HepG2 (cell line): ENCODE measurements around the gene ZNF513. TPM values are rescaled to one million over a fixed set of nuclear protein-coding genes. Genes with fewer than 3 reads are reported as not detected.

Experiments used
- EHMT2 ChIP-seq: fragments of 200-600 bp; sonication (generic); IDR thresholded peaks from 2 replicates; pipeline ENCODE4 v1.7.0; 2017; ENCODE audit warnings: antibody characterized with exemption, low read depth, low read length, borderline replicate concordance
- GABPA ChIP-seq, 2 experiments: IDR thresholded peaks; 2 replicates each; pipeline ENCODE4 v1.6.1; 2011 to 2016; ENCODE audit warnings: low read depth in 2 of 2, low read length in 1 of 2, missing biosample characterization in 1 of 2, missing genetic modification characterization in 1 of 2
- HNRNPK ChIP-seq: fragments of 200-400 bp; formaldehyde crosslinking; IDR thresholded peaks from 2 replicates; pipeline ENCODE4 v1.6.1; 2018; ENCODE audit warnings: low read length, low read depth, moderate library complexity, mild to moderate bottlenecking; ENCODE audit not compliant: poor library complexity, severe bottlenecking
- PAWR ChIP-seq: sonication (generic); formaldehyde crosslinking; IDR thresholded peaks from 2 replicates; pipeline ENCODE4 v1.4.0; 2020; ENCODE audit warnings: missing genetic modification reagents, mild to moderate bottlenecking, borderline replicate concordance
- PCBP1 ChIP-seq: fragments of 200-400 bp; formaldehyde crosslinking; IDR thresholded peaks from 2 replicates; pipeline ENCODE4 v1.6.1; 2017; ENCODE audit warnings: mild to moderate bottlenecking, low read depth, low read length, borderline replicate concordance
- PRMT3 ChIP-seq: sonication (generic); formaldehyde crosslinking; IDR thresholded peaks from 2 replicates; pipeline ENCODE4 v1.8.1; 2022; ENCODE audit warnings: low read depth, mild to moderate bottlenecking, moderate library complexity, missing genetic modification reagents, borderline replicate concordance
- PTBP1 ChIP-seq: fragments of 200-400 bp; formaldehyde crosslinking; IDR thresholded peaks from 2 replicates; pipeline ENCODE4 v1.6.1; 2018; ENCODE audit warnings: low read length, low read depth; ENCODE audit not compliant: poor library complexity, severe bottlenecking
- RARA ChIP-seq: IDR thresholded peaks from 2 replicates; pipeline ENCODE4 v1.6.1; 2016; ENCODE audit warnings: missing genetic modification reagents, missing compliant biosample characterization
- SALL1 ChIP-seq: sonication (generic); formaldehyde crosslinking; IDR thresholded peaks from 2 replicates; pipeline ENCODE4 v1.8.0; 2022; ENCODE audit warnings: mild to moderate bottlenecking, missing genetic modification reagents
- TBX2 ChIP-seq: sonication (generic); formaldehyde crosslinking; IDR thresholded peaks from 2 replicates; pipeline ENCODE4 v1.5.0; 2020; ENCODE audit warnings: missing genetic modification reagents, mild to moderate bottlenecking, borderline replicate concordance
- ZNF737 ChIP-seq: sonication (generic); formaldehyde crosslinking; IDR thresholded peaks from 2 replicates; pipeline ENCODE4 v1.5.0; 2020; ENCODE audit warnings: missing genetic modification reagents, mild to moderate bottlenecking, borderline replicate concordance
- ZNF850 ChIP-seq: sonication (generic); formaldehyde crosslinking; conservative IDR thresholded peaks from 2 replicates; pipeline ENCODE4 v1.9.0; 2021; ENCODE audit warnings: mild to moderate bottlenecking, missing genetic modification reagents
- polyA plus RNA-seq, 8 experiments: library from polyadenylated mRNA; depleted of rRNA in 3 of 8; stranded (reverse) in 7 of 8; unstranded in 1 of 8; fragments of >200 nt; fragmentation: Illumina TruSeq in 4 of 8; extraction: Trizol in 4 of 8; gene quantifications; 2 replicates each; pipeline versions ENCODE4 v1.2.1 to v1.2.3, GENCODE V29; 2011 to 2016; ENCODE audit warnings: low read depth in 4 of 8, missing spikeins in 1 of 8, mixed read lengths in 1 of 8; ENCODE audit not compliant: insufficient read depth in 1 of 8
- total RNA-seq, 5 experiments: library from RNA; depleted of rRNA; stranded (reverse); fragments of >200 nt; fragmentation: Illumina TruSeq; extraction: Trizol; gene quantifications; 2 replicates each; pipeline ENCODE4 v1.2.3, GENCODE V29; 2016; ENCODE audit warnings: low read depth in 1 of 5
- TF ChIP-seq, protein P1 (sequence below): sonication (generic); formaldehyde crosslinking; IDR thresholded peaks from 2 replicates; pipeline ENCODE4 v1.4.0; 2020; ENCODE audit warnings: missing genetic modification reagents
- TF ChIP-seq, protein P2 (sequence below): sonication (generic); formaldehyde crosslinking; IDR thresholded peaks from 2 replicates; pipeline ENCODE4 v1.5.0; 2020; ENCODE audit warnings: missing genetic modification reagents
- TF ChIP-seq, protein P3 (sequence below): IDR thresholded peaks from 2 replicates; pipeline ENCODE4 v1.6.1; 2012; ENCODE audit warnings: inconsistent platforms
- TF ChIP-seq, protein P4 (sequence below): sonication (generic); formaldehyde crosslinking; IDR thresholded peaks from 2 replicates; pipeline ENCODE4 v1.5.0; 2020; ENCODE audit warnings: missing genetic modification reagents, mild to moderate bottlenecking, borderline replicate concordance
- TF ChIP-seq, protein P5 (sequence below): IDR thresholded peaks from 2 replicates; pipeline ENCODE4 v1.6.1; 2012; ENCODE audit warnings: low read length, improper control_type of control experiment
- TF ChIP-seq, protein P6 (sequence below): sonication (generic); formaldehyde crosslinking; IDR thresholded peaks from 2 replicates; pipeline ENCODE4 v1.4.0; 2020; ENCODE audit warnings: mild to moderate bottlenecking, missing genetic modification reagents

Gene ZNF513
- total and polyA plus RNA-seq, 2 of the 13 experiments (the other 11 are each of a cell fraction or from before 2014, with no cell fraction given) = 4.9 to 6.3 TPM

DNA sequence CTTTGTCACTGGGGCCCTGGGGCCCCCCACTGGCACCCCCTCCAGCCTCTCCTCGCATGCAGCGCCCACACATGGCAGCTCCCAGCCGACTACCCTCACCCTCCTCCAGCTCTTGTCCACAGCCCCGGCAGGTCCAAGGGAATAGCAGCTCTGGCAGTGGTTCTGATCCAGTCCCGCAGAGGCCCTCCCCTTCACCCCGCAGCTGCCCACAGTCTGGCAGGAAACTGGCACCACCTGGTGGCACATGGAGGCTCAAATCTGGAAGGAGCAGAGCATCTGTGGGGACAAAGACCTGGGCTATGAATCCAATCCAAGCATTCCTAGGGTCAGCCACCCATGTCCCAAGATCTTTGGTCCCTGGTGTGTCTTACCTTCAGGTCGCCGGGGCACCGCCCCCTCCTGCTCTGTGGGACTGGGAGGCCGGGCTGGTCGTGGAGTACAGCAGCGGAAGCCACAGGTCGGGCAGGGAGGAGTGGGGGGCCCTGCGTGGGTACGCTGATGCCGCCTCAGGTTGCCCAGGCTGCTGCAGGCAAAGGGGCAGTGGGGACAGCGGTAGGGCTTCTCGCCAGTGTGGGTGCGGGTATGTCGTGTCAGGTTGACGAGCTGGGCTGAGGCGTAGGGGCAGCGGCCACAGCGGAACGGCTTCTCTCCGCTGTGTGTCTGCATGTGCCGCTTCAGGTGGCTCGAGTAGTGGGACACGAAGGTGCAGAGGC lies 2.3 kb downstream of the ZNF513 start (continued):
- 0 out of 2 replicates have a peak, but pooled peaks have one; percentile 25 for TF ChIP-seq PCBP1
- TF ChIP-seq, protein P1, sequence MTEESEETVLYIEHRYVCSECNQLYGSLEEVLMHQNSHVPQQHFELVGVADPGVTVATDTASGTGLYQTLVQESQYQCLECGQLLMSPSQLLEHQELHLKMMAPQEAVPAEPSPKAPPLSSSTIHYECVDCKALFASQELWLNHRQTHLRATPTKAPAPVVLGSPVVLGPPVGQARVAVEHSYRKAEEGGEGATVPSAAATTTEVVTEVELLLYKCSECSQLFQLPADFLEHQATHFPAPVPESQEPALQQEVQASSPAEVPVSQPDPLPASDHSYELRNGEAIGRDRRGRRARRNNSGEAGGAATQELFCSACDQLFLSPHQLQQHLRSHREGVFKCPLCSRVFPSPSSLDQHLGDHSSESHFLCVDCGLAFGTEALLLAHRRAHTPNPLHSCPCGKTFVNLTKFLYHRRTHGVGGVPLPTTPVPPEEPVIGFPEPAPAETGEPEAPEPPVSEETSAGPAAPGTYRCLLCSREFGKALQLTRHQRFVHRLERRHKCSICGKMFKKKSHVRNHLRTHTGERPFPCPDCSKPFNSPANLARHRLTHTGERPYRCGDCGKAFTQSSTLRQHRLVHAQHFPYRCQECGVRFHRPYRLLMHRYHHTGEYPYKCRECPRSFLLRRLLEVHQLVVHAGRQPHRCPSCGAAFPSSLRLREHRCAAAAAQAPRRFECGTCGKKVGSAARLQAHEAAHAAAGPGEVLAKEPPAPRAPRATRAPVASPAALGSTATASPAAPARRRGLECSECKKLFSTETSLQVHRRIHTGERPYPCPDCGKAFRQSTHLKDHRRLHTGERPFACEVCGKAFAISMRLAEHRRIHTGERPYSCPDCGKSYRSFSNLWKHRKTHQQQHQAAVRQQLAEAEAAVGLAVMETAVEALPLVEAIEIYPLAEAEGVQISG (CRISPR knock-in tag) = no peak
- no peak for TF ChIP-seq PRMT3
- TF ChIP-seq TBX2 (CRISPR knock-in tag) = no peak
- no peak for TF ChIP-seq ZNF737
- no peak for TF ChIP-seq EHMT2
- TF ChIP-seq PTBP1 = no peak
- TF ChIP-seq, protein P2, sequence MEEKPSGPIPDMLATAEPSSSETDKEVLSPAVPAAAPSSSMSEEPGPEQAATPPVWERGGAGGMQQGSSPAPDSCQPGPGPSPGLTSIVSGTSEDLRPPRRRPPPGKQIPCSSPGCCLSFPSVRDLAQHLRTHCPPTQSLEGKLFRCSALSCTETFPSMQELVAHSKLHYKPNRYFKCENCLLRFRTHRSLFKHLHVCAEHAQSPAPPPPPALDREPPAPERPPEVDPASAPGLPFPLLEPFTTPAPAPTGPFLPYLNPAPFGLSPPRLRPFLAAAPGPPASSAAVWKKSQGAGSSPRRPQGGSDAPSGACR = no peak
- no peak for TF ChIP-seq GABPA (IDR thresholded peaks at IDR 0.05; ENCODE audit: low read depth, low read length)
- TF ChIP-seq GABPA (CRISPR knock-in tag; IDR thresholded peaks at IDR 0.05; ENCODE audit: low read depth) = no peak
- TF ChIP-seq SALL1 (CRISPR knock-in tag) = peak; percentile 17; the same call in 1 of the 2 replicates
- TF ChIP-seq, protein P3, sequence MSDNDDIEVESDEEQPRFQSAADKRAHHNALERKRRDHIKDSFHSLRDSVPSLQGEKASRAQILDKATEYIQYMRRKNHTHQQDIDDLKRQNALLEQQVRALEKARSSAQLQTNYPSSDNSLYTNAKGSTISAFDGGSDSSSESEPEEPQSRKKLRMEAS = peak; percentile 12; the same call in 1 of the 2 replicates
- TF ChIP-seq PAWR (CRISPR knock-in tag) = no peak
- no peak for TF ChIP-seq RARA
- TF ChIP-seq ZNF850 (CRISPR knock-in tag) = no peak
- no peak for TF ChIP-seq HNRNPK
- TF ChIP-seq, protein P4, sequence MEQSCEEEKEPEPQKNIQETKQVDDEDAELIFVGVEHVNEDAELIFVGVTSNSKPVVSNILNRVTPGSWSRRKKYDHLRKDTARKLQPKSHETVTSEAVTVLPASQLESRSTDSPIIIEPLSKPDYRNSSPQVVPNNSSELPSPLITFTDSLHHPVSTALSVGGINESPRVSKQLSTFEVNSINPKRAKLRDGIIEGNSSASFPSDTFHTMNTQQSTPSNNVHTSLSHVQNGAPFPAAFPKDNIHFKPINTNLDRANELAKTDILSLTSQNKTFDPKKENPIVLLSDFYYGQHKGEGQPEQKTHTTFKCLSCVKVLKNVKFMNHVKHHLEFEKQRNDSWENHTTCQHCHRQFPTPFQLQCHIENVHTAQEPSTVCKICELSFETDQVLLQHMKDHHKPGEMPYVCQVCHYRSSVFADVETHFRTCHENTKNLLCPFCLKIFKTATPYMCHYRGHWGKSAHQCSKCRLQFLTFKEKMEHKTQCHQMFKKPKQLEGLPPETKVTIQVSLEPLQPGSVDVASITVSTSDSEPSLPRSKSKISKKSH (CRISPR knock-in tag) = peak; percentile 13; the same call in 1 of the 2 replicates
- TF ChIP-seq, protein P5, sequence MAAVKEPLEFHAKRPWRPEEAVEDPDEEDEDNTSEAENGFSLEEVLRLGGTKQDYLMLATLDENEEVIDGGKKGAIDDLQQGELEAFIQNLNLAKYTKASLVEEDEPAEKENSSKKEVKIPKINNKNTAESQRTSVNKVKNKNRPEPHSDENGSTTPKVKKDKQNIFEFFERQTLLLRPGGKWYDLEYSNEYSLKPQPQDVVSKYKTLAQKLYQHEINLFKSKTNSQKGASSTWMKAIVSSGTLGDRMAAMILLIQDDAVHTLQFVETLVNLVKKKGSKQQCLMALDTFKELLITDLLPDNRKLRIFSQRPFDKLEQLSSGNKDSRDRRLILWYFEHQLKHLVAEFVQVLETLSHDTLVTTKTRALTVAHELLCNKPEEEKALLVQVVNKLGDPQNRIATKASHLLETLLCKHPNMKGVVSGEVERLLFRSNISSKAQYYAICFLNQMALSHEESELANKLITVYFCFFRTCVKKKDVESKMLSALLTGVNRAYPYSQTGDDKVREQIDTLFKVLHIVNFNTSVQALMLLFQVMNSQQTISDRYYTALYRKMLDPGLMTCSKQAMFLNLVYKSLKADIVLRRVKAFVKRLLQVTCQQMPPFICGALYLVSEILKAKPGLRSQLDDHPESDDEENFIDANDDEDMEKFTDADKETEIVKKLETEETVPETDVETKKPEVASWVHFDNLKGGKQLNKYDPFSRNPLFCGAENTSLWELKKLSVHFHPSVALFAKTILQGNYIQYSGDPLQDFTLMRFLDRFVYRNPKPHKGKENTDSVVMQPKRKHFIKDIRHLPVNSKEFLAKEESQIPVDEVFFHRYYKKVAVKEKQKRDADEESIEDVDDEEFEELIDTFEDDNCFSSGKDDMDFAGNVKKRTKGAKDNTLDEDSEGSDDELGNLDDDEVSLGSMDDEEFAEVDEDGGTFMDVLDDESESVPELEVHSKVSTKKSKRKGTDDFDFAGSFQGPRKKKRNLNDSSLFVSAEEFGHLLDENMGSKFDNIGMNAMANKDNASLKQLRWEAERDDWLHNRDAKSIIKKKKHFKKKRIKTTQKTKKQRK = no peak
- TF ChIP-seq, protein P6, sequence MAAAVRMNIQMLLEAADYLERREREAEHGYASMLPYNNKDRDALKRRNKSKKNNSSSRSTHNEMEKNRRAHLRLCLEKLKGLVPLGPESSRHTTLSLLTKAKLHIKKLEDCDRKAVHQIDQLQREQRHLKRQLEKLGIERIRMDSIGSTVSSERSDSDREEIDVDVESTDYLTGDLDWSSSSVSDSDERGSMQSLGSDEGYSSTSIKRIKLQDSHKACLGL (CRISPR knock-in tag) = peak; percentile 26; the same call in 1 of the 2 replicates
